Fibroblast of gingiva (primary cell): Measurements from ENCODE around the gene KCNN1.

Experiments
- DNase-seq: peaks from one replicate; pipeline ENCODE4 v3.0.0-alpha.2; 2011; ENCODE audit warnings: low read depth

KCNN1 gene

GRCh38 chr19:17947815-17948513 lies 18.9 kb upstream of the KCNN1 start:
- peak; percentile 89 for DNase-seq

GRCh38 chr19:17948514-17948900 lies 18.4 kb upstream of the KCNN1 start:
- no peak for DNase-seq

- DNase-seq, result no peak
Observed at GRCh38 chr19:17948931-17949930, 17.7 kb upstream of the KCNN1 start.

- DNase-seq, result no peak
Observed at GRCh38 chr19:17949956-17950309, 17.0 kb upstream of the KCNN1 start.

GRCh38 chr19:17950310-17951156 lies 16.4 kb upstream of the KCNN1 start:
- no peak for DNase-seq

GRCh38 chr19:17951157-17951989 lies 15.5 kb upstream of the KCNN1 start:
- no peak for DNase-seq

GRCh38 chr19:17951990-17952976 lies 14.6 kb upstream of the KCNN1 start:
- DNase-seq, result no peak

GRCh38 chr19:17953316-17953801 lies 13.5 kb upstream of the KCNN1 start:
- DNase-seq, result no peak

GRCh38 chr19:17953869-17954268 lies 13.0 kb upstream of the KCNN1 start:
- DNase-seq, result no peak

- no peak for DNase-seq
Observed at GRCh38 chr19:17954401-17954800, 12.5 kb upstream of the KCNN1 start.

- no peak for DNase-seq
Observed at GRCh38 chr19:17957149-17957849, 9.6 kb upstream of the KCNN1 start.

GRCh38 chr19:17957885-17958284 lies 9.0 kb upstream of the KCNN1 start:
- no peak for DNase-seq

GRCh38 chr19:17963936-17964691 lies 2.8 kb upstream of the KCNN1 start:
- DNase-seq, result no peak

- no peak for DNase-seq
Observed at GRCh38 chr19:17965370-17966128, 1.4 kb upstream of the KCNN1 start.

- no peak for DNase-seq
Observed at GRCh38 chr19:17966129-17966483, 801 bp upstream of the KCNN1 start.

- no peak for DNase-seq
Observed at GRCh38 chr19:17967257-17968051, 547 bp downstream of the KCNN1 start.

- DNase-seq, result no peak
Observed at GRCh38 chr19:17968362-17968761, 1.5 kb downstream of the KCNN1 start.
